GM18505 (cell line): ENCODE data around the gene FBXL13.

Source experiments
- ATAC-seq: cut with Tn5 transposase; IDR thresholded peaks from one replicate; pipeline ENCODE4 v1.9.1; 2021; ENCODE audit not compliant: unreplicated experiment
- POLR2A ChIP-seq: IDR thresholded peaks from 4 replicates; pipeline ENCODE4 v1.6.1; 2011; ENCODE audit warnings: borderline replicate concordance; ENCODE audit not compliant: insufficient read depth, insufficient read length; ENCODE audit errors: extremely low read depth

The FBXL13 gene

DNA sequence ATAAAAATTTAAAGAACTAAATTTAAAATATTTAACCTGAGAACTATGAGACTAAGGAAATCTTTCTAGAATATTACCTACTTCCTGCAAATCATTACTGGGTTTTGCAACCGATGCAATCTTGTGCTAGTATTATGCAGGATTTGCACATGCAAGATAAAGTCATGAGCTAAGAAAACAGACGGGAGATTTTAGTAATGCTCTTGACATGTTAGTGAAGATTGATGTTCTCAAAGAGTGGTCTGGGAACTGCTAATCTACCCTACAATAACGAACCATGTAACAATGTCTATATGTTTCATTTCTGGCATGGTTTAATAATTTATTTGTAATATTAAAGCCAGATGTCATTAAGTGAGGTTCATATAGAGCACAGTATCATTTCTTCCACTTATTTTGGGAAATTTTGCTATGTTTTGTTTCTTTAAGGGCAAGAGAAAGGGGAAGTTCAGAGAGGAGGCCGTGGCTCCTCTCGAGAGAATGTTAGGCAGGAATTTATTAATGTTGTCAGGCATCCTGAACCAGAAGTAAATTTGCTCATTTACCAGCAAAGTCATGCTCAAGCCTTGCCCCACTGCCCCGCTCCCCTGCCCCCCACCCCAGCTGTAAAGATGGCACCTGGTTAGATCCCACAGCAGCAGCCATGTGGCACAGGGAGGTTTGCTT, 139.0 kb downstream of the FBXL13 start:
- ATAC-seq, result no peak

GRCh38 chr7:102934701-102935100, 139.9 kb downstream of the FBXL13 start:
- no peak for ATAC-seq

More for the DNA sequence above, 139.0 kb downstream of the FBXL13 start:
- no peak for TF ChIP-seq POLR2A

GRCh38 chr7:102934239-102934638, 140.4 kb downstream of the FBXL13 start:
- ATAC-seq, result no peak
- TF ChIP-seq POLR2A, result no peak

More at GRCh38 chr7:102934701-102935100, 139.9 kb downstream of the FBXL13 start:
- TF ChIP-seq POLR2A, result no peak

DNA sequence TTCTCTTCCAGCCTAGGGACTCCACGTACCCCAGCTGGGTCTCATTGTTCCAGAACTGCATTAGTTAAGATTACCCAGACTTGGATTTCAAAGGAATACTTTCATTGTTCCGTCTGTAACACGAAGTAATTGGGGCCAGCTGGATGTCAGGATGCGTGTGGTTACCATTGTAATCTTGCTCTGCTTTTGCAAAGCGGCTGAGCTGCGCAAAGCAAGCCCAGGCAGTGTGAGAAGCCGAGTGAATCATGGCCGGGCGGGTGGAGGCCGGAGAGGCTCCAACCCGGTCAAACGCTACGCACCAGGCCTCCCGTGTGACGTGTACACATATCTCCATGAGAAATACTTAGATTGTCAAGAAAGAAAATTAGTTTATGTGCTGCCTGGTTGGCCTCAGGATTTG, 140.8 kb downstream of the FBXL13 start:
- no peak for TF ChIP-seq POLR2A
- no peak for ATAC-seq

DNA sequence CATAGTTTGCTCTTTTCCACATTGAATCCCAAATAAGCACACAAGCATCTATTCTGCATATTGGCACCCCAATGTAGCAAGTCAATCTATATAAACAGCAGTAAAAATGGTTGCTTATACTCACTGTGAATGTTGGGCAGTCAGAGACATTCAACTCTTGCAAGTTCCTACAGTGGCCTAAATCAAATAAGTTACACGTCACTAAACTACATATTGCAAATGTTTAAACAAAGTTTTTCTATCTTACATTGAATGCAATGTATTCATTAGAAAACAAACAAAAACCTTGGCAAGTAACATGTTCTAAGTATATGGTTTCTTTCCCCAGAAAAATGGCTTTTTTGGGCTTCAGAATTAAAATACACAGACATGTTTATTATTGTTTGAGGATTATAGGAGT, 142.8 kb downstream of the FBXL13 start:
- no peak for TF ChIP-seq POLR2A
- ATAC-seq, result no peak

DNA sequence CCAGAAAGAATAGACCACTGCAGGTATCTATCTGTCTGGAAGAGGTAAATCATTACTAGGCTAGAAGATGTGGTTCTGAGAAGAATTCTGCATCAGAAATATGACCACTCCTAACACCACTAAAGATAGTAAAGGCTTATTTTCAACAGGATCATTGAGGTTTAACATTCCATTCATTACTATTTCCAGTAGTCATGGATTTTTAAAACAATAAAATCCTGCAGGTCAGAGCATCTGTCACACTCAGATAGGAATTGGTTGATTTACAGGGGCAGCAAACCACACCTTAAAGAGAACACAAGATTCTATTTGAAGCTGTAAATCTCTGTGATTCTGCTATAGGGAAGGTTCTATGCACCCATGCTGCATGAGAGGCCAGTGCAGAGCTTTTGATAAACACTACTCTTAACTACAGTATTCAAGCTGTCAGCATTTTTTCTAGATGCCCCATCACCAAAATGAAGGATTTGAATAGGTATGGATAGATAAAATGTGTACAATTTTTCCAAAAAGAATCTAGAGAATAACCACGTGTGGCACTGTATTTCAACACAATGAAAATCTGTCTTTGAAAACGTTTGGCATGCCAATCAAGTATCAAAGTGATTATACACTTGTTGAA, 147.2 kb downstream of the FBXL13 start:
- no peak for TF ChIP-seq POLR2A
- ATAC-seq, result no peak

DNA sequence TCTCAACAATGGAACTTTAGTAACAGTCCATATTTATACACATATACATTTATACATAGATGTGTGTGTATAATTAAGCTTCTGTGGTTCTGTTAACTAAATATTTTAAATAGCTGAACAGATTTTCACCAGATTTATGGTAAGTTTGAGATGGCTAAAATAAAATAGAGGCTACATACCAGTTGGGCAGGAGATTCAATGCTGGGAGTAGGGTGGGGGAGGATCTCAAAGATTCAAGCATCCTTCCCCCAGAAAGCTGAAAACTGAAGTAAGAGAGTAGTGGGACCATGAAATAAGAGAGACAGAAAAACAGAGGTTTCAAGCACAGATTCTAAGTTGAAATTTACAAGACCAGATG, 147.8 kb downstream of the FBXL13 start:
- ATAC-seq, result no peak
- no peak for TF ChIP-seq POLR2A

DNA sequence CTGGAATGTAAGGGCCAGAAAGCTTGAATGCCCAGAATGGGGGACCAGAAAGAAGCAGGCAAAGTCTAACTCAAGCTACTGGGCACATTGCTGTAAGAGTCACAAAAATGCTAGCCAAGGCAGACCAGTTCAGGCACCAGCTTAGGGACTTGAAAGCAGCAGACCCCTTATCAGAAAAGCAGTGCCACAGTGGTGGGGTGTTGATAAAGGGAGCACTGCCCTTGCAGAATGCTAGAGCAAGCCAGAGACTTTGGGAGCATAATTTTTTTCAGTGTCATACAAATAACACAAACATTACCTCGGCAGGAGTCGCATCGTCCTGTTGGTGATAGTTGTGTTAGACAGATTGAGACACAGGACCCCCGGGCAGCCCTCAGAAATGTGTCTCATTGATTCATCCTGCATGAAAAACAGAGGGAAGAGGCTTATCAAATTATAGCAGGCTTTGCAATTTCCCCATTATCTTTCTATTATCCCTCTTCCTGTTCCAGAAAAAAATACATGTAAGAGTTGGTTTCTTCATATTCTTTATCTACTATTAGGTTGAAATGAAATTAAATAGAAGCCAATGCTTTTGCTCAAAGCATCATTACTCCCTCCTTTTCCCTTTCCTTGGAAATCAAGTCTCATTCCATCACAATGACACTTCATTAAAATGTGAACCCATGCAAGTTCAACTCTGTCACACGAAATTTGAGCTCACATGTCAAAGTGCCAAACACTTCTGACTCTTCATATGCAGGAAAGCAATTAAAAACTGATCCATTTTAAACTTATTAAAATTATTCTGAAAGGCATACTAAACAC, 148.4 kb downstream of the FBXL13 start:
- no peak for TF ChIP-seq POLR2A
- no peak for ATAC-seq

DNA sequence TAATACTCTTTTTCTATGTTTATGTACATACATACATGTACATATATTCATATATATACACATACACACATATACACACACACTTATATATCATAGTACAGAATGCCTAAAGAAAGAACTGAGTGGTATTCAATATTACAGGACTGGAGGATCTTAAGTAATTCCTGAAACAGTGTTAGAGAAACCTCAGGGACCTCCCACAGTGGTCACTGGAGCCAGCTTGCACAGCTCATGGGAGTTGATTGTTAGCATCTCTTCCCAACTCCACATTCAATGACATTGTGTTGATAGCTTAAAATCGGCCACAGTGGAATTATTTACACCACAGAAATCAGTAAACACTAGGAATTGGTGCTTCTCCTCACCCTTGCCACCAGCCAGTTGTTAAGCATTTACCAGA, 155.8 kb downstream of the FBXL13 start:
- TF ChIP-seq POLR2A, result no peak

DNA sequence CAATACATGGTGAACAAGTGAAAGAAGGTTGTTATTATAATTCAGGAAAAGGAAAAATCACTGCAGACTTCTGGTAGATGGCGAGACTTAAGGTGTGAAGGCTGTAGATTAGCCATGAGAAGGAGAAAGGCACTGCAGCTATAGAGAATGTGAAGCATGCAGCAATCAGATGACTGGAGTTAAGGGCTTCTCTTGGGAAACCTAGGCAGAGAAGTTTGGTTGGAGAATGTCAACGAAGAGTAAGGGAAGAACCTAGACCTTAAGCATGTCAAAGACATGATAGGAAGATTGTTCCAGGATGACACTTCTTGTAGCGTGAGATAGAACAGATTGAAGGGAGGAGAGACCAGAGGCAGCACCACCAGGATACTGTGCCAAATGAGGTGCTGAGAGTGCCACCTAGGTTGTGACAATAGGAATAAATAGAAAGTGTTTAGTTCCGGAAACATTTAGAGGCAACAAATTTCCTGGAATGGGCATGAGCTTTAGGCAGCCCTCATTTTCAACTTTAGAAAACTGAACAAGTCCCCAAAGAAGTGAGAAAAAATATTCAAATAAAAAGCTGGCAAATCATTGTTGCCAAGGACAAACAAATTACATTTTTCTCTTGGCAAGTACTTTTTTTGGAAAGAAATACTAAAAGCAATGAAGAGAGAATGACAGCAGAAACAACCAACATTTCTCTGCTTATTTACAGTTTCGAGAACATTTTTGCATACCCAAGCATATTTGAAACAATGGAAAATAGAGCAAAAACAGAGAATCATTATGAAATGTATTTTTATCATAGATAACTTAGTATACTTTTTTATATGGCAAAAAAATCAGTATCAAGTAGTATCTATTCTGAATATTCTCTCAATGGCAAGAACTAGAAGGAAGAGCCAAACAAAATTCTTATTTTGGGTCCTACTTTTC, 156.9 kb downstream of the FBXL13 start:
- no peak for TF ChIP-seq POLR2A
- ATAC-seq, result no peak

More for the DNA sequence above, 155.8 kb downstream of the FBXL13 start:
- no peak for ATAC-seq

- no peak for TF ChIP-seq POLR2A
- no peak for ATAC-seq
Observed at GRCh38 chr7:102916881-102917280, 157.7 kb downstream of the FBXL13 start.

DNA sequence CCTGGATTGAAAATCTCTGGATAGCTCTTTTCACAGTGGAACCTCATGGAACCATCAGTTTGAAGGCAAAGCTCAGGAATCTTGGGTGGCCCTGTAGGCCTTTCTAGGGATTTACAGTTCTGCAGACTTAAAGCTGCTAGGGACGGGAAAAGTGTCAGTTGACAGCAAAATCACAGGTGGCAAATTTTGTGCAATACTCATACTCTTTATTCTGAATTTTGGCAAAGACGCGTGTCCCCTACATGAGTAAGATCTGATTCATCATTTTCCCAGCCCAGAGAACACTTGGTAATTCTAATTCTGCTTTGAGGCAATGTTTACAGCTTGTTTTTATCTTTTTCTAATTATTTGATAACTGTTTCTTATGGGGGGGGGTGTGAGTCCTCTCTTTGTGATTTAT, 158.2 kb downstream of the FBXL13 start:
- no peak for TF ChIP-seq POLR2A
- no peak for ATAC-seq

GRCh38 chr7:102914585-102914984, 160.0 kb downstream of the FBXL13 start:
- TF ChIP-seq POLR2A, result no peak
- ATAC-seq, result no peak

GRCh38 chr7:102913826-102914225, 160.8 kb downstream of the FBXL13 start:
- ATAC-seq, result no peak
- TF ChIP-seq POLR2A, result no peak

DNA sequence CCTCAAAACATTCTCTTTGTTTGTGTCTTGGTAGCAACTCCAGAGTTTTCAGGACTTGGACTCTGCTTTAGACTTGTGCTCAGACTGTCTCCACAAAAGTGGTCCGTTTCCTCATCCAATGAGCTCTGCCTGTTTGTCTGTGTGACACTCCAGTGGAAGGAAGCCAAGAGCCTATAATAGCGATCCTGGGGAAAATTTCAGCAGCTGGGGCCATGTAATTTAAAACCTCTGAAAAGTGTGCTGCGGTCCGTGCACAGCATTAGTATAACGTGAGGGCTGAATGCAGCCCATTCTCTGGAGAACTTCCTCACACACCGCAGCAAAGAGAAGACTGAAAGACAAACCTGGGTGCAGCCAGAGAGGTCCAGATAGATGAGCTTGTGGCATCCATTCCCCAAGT, 161.9 kb downstream of the FBXL13 start, which contains the start of gene LRRC17:
Gene LRRC17 (plus strand): TSS at position 259 of the 400 bp plus-strand sequence. CDS start 20,914 bp downstream, outside the sequence.
- ATAC-seq, result no peak
- no peak for TF ChIP-seq POLR2A
